GM12891 (cell line): ENCODE results near the gene ZNF829.

Experiments
- POLR2A ChIP-seq: IDR thresholded peaks from 2 replicates; pipeline ENCODE4 v1.6.1; 2011; ENCODE audit warnings: low read depth, low read length, control low read depth
- POLR2AphosphoS5 ChIP-seq: IDR thresholded peaks from 2 replicates; pipeline ENCODE4 v1.6.1; 2011; ENCODE audit warnings: low read depth, low read length, control low read depth
- SPI1 ChIP-seq: IDR thresholded peaks from 2 replicates; pipeline ENCODE4 v1.6.1; 2011; ENCODE audit warnings: low read depth, low read length, control low read depth
- TAF1 ChIP-seq: IDR thresholded peaks from 2 replicates; pipeline ENCODE4 v1.6.1; 2011; ENCODE audit warnings: low read depth, low read length, control low read depth

DNA sequence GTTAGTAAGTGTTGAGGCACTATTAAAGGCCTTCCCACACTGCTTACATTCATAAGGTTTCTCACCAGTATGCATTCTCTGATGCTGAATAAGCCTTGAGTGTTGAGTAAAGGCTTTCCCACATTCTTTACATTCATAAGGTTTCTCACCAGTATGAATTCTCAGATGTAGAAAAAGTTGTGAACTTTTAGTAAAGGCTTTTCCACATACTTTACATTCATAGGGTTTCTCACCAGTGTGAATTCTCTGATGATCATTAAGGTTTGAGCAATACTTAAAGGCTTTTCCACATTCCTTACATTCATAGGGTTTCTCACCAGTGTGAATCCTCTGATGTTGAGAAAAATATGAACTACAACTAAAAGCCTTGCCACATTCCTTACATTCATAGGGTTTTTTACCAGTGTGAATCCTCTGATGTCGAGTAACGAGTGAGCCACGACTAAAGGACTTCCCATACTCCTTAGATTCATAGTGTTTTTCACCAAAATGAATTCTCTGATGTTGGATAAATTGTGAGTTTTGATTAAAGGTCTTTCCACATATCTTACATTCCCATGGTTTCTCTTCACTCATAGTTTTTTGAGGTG is 24.2 kb downstream of the ZNF829 start:
- TF ChIP-seq TAF1 = no peak
- no peak for TF ChIP-seq POLR2AphosphoS5
- no peak for TF ChIP-seq POLR2A
- no peak for TF ChIP-seq SPI1
